Frontal cortex (tissue), 4 donors: ENCODE data around the gene SLC18A3. TPM values are rescaled to one million over a fixed set of nuclear protein-coding genes. Genes with fewer than 3 reads are reported as not detected.

Experiments used
- DNase-seq, 2 donors: peaks; one replicate each; pipeline ENCODE4 v3.0.0; 2012; ENCODE audit warnings: low spot score in 2 of 2
- FAIRE-seq: peaks from 2 replicates; lab custom pipeline; 2012; peaks lifted over from hg19 to GRCh38; lab: Jason Lieb, UNC
- total RNA-seq: library from RNA; depleted of rRNA; stranded (reverse); fragments of >200 nt; gene quantifications from one replicate; pipeline ENCODE4 v1.2.3, GENCODE V29; 2014
- donor health status: control.
- donor health status: control.
- donor health status: control.

The SLC18A3 gene
- total RNA-seq, 1 donor from 2014 or later = under 0.01 TPM

GRCh38 chr10:49621561-49621960 is 11.5 kb downstream of the SLC18A3 start:
- FAIRE-seq (no peak), DNase-seq (no peak)

- FAIRE-seq = no peak
- no peak for DNase-seq
Measured at GRCh38 chr10:49622426-49623425, 12.6 kb downstream of the SLC18A3 start.

DNA sequence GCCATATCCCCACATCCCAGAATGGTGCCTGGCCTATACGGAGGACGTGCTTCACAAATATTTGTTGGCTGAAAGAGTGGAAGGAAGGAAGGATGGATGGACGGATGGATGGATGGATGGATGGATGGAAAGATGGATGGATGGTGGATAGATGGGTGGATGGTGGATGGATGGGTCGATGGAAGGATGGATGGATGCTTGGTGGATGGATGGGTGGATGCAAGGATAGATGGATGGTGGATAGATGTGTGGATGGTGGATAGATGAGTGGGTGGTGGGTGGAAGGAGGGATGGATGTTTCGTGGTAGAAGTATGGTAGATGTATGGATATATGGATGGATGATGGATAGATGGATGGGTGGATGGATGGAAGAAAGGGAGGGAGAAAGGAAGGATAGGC is 14.5 kb downstream of the SLC18A3 start:
- DNase-seq (no peak), FAIRE-seq (no peak)

GRCh38 chr10:49625411-49625810 is 15.3 kb downstream of the SLC18A3 start:
- FAIRE-seq (no peak), DNase-seq (no peak)

DNA sequence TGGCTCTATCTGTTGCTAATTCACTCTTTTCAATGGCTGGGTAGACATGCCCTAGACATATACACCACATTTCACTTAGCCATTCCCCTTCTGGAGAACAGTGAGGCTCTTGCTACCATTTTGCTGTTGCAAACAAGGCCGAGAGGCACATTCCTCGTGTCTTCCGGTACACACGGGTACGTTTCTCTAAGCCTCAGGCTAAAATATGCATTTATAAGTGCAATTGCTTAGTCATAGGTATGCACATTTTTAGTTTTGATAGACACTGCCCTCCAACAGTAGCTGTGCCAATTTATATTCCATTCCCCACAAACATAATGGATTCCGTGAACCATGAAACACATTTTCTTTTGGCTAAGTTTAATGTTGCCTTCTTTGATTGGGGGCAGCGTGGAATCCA is 16.9 kb downstream of the SLC18A3 start:
- FAIRE-seq (no peak), DNase-seq (no peak)

DNA sequence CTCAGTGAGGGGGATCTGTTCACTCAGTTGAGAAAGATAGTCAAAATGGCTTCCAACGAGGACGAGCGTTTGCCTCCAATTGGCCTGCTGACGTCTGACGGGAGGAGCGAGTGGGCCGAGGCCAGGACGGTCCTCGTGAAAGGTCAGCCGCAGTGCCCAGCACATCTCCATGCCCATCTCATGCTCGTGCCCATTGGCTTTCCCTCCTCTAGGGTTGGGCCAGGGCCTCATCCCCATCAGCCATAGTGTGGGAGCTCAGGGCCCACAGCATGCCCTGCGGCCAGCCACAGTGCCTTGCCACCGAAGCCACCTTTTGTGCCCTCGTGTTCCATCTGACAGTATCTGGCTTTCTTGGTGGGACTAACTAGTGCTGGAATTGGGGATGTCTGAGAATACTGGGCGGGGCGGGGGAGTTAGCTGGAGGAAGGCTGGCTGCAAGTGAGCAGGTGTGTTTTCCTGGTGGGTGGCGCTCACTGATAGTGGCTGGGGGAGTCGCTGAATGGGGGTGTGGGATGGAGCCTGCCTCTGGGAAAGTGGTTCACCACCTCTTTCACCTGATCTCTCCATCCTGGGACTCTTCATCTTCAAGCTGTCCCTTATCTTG is 17.6 kb downstream of the SLC18A3 start:
- FAIRE-seq (no peak), DNase-seq (no peak)

DNA sequence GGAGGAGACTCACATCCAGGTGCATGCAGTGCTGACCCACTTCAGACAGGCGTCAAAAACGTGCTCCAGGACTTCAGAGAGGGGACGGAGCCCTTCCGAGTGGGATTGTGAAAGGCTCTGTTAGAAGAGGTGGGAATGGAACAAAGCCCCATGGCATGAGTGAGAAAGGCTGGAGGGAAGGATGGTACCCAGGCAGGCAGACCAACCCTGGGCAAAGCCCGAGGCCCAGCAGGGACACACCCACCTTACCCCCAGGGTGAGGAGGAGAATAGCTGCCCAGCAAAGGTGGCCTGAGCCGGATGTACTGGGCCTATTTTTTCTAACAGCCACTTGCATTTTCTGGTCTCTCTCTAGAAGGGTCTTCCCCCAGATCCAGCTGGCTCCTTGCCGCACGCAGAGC is 18.5 kb downstream of the SLC18A3 start:
- no peak for DNase-seq
- FAIRE-seq = no peak

- no peak for FAIRE-seq
- DNase-seq = no peak
Measured at GRCh38 chr10:49629431-49629881, 19.3 kb downstream of the SLC18A3 start.

- no peak for DNase-seq
- FAIRE-seq = no peak
Measured at GRCh38 chr10:49631975-49632374, 21.9 kb downstream of the SLC18A3 start.

GRCh38 chr10:49632406-49633317 is 22.6 kb downstream of the SLC18A3 start:
- DNase-seq = no peak
- FAIRE-seq = no peak

GRCh38 chr10:49633327-49634068 is 23.4 kb downstream of the SLC18A3 start:
- DNase-seq (no peak), FAIRE-seq (no peak)

- no peak for FAIRE-seq
- no peak for DNase-seq
Measured at GRCh38 chr10:49634069-49634660, 24.1 kb downstream of the SLC18A3 start.

GRCh38 chr10:49642311-49642710 is 32.2 kb downstream of the SLC18A3 start:
- DNase-seq (no peak), FAIRE-seq (no peak)

DNA sequence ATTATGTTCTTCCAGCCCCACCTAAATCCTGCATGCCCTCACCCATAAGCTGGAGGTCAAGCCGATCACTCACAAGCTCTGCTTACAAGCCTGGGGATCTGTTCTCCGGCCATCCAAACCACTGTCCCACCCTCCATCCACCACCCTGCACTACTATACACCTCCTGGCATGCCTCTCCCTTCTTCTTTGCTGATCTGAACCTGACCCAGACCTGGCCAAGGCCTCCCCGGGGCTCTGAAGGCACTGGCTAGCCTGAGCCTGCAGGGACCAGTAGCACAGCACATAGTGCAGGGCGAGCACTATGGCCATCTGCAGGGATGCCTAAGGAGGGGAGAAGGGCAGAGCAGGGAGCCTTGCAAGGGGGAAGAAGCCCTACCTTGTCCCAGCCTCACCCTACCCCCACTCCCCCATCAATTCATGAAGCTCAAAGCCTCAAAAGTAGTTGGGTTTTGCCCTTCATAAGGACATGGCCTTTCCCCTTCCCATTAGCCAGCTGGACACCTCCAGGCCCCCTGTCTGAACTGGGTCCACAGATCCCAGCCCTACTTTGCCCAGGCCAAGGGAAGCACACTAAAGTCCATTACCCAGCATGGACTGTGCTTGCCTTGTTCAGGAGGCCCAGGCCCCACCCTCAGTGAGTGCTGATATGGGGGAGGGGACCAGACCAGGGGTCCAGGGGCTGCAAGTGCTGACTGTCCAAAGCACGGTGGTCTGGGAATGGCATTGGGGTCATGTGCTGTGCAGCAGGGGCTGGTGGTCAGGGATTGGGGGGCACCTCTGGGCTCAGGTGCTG is 33.3 kb downstream of the SLC18A3 start:
- DNase-seq (no peak), FAIRE-seq (no peak)

GRCh38 chr10:49644035-49644646 is 34.0 kb downstream of the SLC18A3 start:
- DNase-seq (no peak), FAIRE-seq (no peak)

GRCh38 chr10:49645417-49645816 is 35.3 kb downstream of the SLC18A3 start:
- DNase-seq (no peak), FAIRE-seq (no peak)

DNA sequence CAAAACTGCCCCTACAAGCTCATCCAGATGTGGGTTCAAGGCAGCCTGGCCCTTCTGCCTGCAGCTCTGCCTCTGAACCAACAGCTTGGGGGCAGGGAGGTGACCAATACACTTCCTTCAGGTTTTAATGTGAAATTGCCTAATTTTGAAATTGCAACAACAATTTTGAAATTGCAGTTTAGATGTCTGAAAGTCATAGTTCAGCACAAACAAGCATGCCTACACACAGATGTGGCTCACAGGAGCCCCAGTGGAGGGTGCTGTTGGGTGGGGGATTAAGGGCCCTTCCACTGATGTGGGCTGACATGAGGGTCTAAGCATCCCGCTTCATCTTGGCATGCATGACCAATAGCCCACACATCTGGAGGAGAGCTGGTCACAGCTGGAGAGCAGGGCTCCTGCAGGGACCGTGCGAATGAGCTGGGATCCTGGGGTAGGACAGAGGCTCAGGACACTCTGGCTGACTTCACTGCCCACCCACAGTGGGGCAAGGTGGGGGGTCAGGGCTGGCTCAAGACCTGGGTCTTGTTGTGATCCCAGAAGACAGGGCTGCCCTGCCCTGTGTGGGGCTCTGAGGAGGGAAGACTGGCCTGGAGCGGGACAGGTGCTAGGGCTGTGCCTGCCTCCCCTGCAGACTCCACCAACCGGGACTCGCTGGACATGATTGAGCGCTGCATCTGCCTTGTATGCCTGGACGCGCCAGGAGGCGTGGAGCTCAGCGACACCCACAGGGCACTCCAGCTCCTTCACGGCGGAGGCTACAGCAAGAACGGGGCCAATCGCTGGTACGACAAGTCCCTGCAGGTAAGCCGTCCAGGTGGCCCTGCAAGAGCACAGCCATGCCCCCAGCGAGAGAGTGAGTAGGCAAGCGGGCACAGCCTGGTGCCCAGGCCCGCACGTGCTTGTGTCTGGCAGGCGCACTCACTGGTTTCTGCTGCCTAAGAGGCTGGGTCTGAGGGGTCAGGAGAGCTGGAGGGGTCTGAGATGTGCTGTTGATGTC is 36.1 kb downstream of the SLC18A3 start:
- FAIRE-seq (no peak), DNase-seq (no peak)
